Measurements from ENCODE around the gene UGT2B17. TPM values are rescaled to one million over a fixed set of nuclear protein-coding genes. Genes with fewer than 3 reads are reported as not detected.

Gene UGT2B17
- total RNA-seq: not detected

DNA sequence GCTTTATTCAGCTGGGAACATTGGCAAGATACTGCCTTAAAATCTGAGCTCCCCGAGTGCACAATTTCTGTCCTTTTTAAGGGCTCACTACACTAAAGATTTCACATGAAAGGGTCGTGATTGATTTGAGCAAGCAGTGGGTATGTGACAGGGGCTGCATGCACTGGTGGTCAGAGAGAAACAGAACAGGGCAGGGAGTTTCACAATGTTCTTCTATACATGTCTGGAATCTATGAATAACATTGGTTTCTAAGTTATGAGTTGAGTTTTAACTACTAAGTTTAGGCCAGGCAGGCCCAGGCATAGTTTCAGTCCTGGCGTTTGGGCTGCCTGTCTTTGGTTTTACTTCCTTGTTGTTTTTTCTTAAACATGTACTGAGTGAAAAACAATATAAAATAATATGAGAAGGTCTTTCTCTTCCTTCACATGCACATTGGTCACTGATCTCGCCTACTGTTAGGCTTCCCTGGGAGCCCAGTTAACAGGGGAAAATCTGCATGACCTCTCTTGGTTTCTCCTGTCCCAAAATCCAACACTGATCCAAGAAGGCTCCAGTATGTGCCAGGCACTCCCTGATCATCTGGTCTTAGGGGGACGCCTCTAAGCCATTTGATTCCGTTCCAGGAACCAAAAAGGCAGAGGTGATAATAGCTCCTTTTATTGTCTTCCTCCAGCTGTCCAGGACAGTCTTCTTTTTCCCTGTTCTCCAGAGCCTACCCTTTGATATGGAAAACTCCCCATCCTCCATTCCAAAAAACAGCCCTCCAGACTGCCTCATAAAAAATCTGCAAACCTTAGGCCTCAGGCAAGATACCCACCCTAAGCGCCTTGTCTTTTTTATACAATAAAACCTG is at the start of gene UGT2B17:
Gene UGT2B17, minus strand, starts transcription at position 51 of the 854 bp plus-strand sequence. CDS start 7,838 bp downstream, outside the sequence.

Other genes with a start within 250 kb of the UGT2B17 start
- 10 to 100 TPM; 24.4 to 37.0 TPM for gene YTHDC1, start 226.2 kb downstream of the UGT2B17 start, total RNA-seq
- gene TMPRSS11E, start 128.9 kb downstream of the UGT2B17 start, total RNA-seq: not detected
- gene UGT2B15, start 94.3 kb upstream of the UGT2B17 start, total RNA-seq: not detected
- not detected for gene UGT2B10, start 239.7 kb upstream of the UGT2B17 start, total RNA-seq